ENCODE data around the gene TST. TPM values are rescaled to one million over a fixed set of nuclear protein-coding genes. Genes with fewer than 3 reads are reported as not detected.

TST gene
- polyA plus RNA-seq, 1 of the 3 experiments (the other 2 are of a cell fraction): 49.4 TPM

GRCh38 chr22:37025500-37026070, 6.3 kb upstream of the TST start (continued):
- TF ChIP-seq FOSL2 (IDR thresholded peaks at IDR 0.05; ENCODE audit: borderline replicate concordance, low read depth): no peak
- no peak for TF ChIP-seq PBX3 (IDR thresholded peaks at IDR 0.05)
- no peak for TF ChIP-seq GATA2 (CRISPR knock-in tag; IDR thresholded peaks at IDR 0.05)

GRCh38 chr22:37024339-37025157, 5.3 kb upstream of the TST start:
- H3K36me3 ChIP-seq (replicated peaks in 1 of 2; ENCODE audit: control insufficient read depth in 1 of 2, insufficient read depth in 2 of 2, low read length in 1 of 2): peaks cover 6 to 36% of the 10 kb centered on the region in 2 experiments
- DNase-seq: no peak
- peaks cover 35% of the 10 kb centered on the region for H3K79me2 ChIP-seq (ENCODE audit: insufficient read depth)
- H4K20me1 ChIP-seq (ENCODE audit: insufficient read depth): no peaks in the 10 kb centered on the region
- no peak overlapping the region for H3K4me2 ChIP-seq
- no peak overlapping the region for H2AFZ ChIP-seq (ENCODE audit: low read depth)
- H3F3A ChIP-seq (replicated peaks; ENCODE audit: insufficient read depth): no peaks in the 10 kb centered on the region
- no peaks in the 10 kb centered on the region for H3K9me2 ChIP-seq
- POLR2A ChIA-PET: no interaction called here
- H3K27me3 ChIP-seq (ENCODE audit: insufficient read depth): no peaks in the 10 kb centered on the region
- WGBS (ENCODE audit: low lambda C conversion rate): 97% methylated on average over 70 of the region's 71 CpGs
- no peaks in the 10 kb centered on the region for H3K9me3 ChIP-seq
- no peak overlapping the region for H3K9ac ChIP-seq
- CTCF ChIA-PET: interaction anchor here (0.6 to 4.1 kb wide), 2 partner anchors 16 to 18 kb away, joined by 3 to 18 read pairs; no protein-coding TSS in a partner anchor
- TF ChIP-seq FOXJ3 (CRISPR knock-in tag; IDR thresholded peaks at IDR 0.05) (no peak), CTCF (IDR thresholded peaks at IDR 0.05) (no peak), GATA2 (CRISPR knock-in tag; IDR thresholded peaks at IDR 0.05) (no peak), ELF1 (IDR thresholded peaks at IDR 0.05) (no peak), YY1 (IDR thresholded peaks at IDR 0.05; ENCODE audit: low read depth) (no peak), RXRA (IDR thresholded peaks at IDR 0.05; ENCODE audit: borderline replicate concordance, low read depth) (no peak), SIN3A (IDR thresholded peaks at IDR 0.05; ENCODE audit: borderline replicate concordance, low read depth, low read length) (no peak), RFX5 (IDR thresholded peaks at IDR 0.05; ENCODE audit: low read length) (no peak)
- no peak overlapping the region for H3K4me3 ChIP-seq (ENCODE audit: low read depth in 2 of 2, low read length in 1 of 2)
- no peak overlapping the region for H3K27ac ChIP-seq (ENCODE audit: low read depth in 2 of 2, low read length in 1 of 2)
- peaks cover 6 to 12% of the 10 kb centered on the region in 2 experiments; a peak in 2 of 4 replicates for H3K4me1 ChIP-seq (ENCODE audit: control insufficient read depth in 1 of 2, insufficient read depth in 2 of 2, low read depth in 1 of 2, low read length in 1 of 2)

All from SK-N-SH (cell line).